Activated CD4-positive, alpha-beta T cell treated with anti-CD3 and anti-CD28 coated beads, Interleukin-2, amount 50 U/mL, for 4 hours (primary cell): ENCODE results near the gene NRXN3.

ENCODE experiments used
- DNase-seq, 2 experiments: peaks; one replicate each; pipeline ENCODE4 v3.0.0-alpha.2; 2020

The NRXN3 gene

GRCh38 chr14:78175412-78175811 is 5.2 kb downstream of the NRXN3 start:
- no peak for DNase-seq

- DNase-seq: no peak
Measured at GRCh38 chr14:78178071-78178470, 7.9 kb downstream of the NRXN3 start.

- no peak for DNase-seq
Measured at GRCh38 chr14:78178971-78179370, 8.8 kb downstream of the NRXN3 start.

GRCh38 chr14:78181270-78181669 is 11.1 kb downstream of the NRXN3 start:
- no peak for DNase-seq

- DNase-seq: no peak
Measured at GRCh38 chr14:78182722-78183121, 12.5 kb downstream of the NRXN3 start.

- no peak for DNase-seq
Measured at GRCh38 chr14:78184157-78184556, 14.0 kb downstream of the NRXN3 start.

GRCh38 chr14:78186277-78186676 is 16.1 kb downstream of the NRXN3 start:
- no peak for DNase-seq

- no peak for DNase-seq
Measured at GRCh38 chr14:78188882-78189281, 18.7 kb downstream of the NRXN3 start.

GRCh38 chr14:78195431-78195830 is 25.3 kb downstream of the NRXN3 start:
- DNase-seq: no peak

GRCh38 chr14:78196323-78196722 is 26.1 kb downstream of the NRXN3 start:
- DNase-seq: no peak

- no peak for DNase-seq
Measured at GRCh38 chr14:78197051-78197450, 26.9 kb downstream of the NRXN3 start.

GRCh38 chr14:78202163-78202562 is 32.0 kb downstream of the NRXN3 start:
- no peak for DNase-seq

GRCh38 chr14:78202976-78203375 is 32.8 kb downstream of the NRXN3 start:
- no peak for DNase-seq

GRCh38 chr14:78207414-78207813 is 37.2 kb downstream of the NRXN3 start:
- DNase-seq: no peak

- DNase-seq: no peak
Measured at GRCh38 chr14:78220273-78220672, 50.1 kb downstream of the NRXN3 start.

- DNase-seq: no peak
Measured at GRCh38 chr14:78222746-78223145, 52.6 kb downstream of the NRXN3 start.

- DNase-seq: no peak
Measured at GRCh38 chr14:78227248-78228077, 57.3 kb downstream of the NRXN3 start.

GRCh38 chr14:78228702-78229327 is 58.6 kb downstream of the NRXN3 start:
- DNase-seq: no peak

- no peak for DNase-seq
Measured at GRCh38 chr14:78232231-78233000, 62.2 kb downstream of the NRXN3 start.

GRCh38 chr14:78238141-78238540 is 68.0 kb downstream of the NRXN3 start:
- DNase-seq: no peak

GRCh38 chr14:78240567-78240966 is 70.4 kb downstream of the NRXN3 start:
- no peak for DNase-seq

- DNase-seq: no peak
Measured at GRCh38 chr14:78242086-78242485, 71.9 kb downstream of the NRXN3 start.

- DNase-seq: no peak
Measured at GRCh38 chr14:78243187-78243586, 73.0 kb downstream of the NRXN3 start.

GRCh38 chr14:78245238-78245637 is 75.1 kb downstream of the NRXN3 start:
- no peak for DNase-seq
